Calu3 (cell line): Measurements from ENCODE around the gene SH3PXD2A. TPM values are rescaled to one million over a fixed set of nuclear protein-coding genes. Genes with fewer than 3 reads are reported as not detected.

Source experiments
- BruUV-seq: library from RNA; stranded (reverse); fragments of 400-500 nt; replicated peaks from 2 replicates; lab custom pipeline; 2021; lab: Mats Ljungman, UMichigan
- CTCF ChIA-PET: fragments of 300-600 bp; sonication (Branson Sonifier 250); formaldehyde crosslinking; loops from one replicate; lab custom pipeline; 2022; ENCODE audit warnings: antibody characterized with exemption; lab: Charles Lee
- DNase-seq: peaks from one replicate; pipeline ENCODE4 v3.0.0; 2022
- H3K27ac Mint-ChIP-seq: one replicate; pipeline ENCODE4 v1.8.0; 2022; ENCODE audit warnings: mixed read lengths; ENCODE audit not compliant: unreplicated experiment
- H3K27me3 Mint-ChIP-seq: one replicate; pipeline ENCODE4 v1.8.0; 2022; ENCODE audit warnings: mixed read lengths; ENCODE audit not compliant: unreplicated experiment
- H3K36me3 Mint-ChIP-seq: one replicate; pipeline ENCODE4 v1.8.0; 2022; ENCODE audit warnings: mild to moderate bottlenecking, moderate library complexity, mixed read lengths; ENCODE audit not compliant: insufficient read depth, unreplicated experiment
- H3K4me1 Mint-ChIP-seq: one replicate; pipeline ENCODE4 v1.8.0; 2022; ENCODE audit warnings: mild to moderate bottlenecking, low read depth, mixed read lengths; ENCODE audit not compliant: unreplicated experiment
- H3K4me3 Mint-ChIP-seq: one replicate; pipeline ENCODE4 v1.8.0; 2022; ENCODE audit warnings: mild to moderate bottlenecking, low read depth, moderate library complexity, mixed read lengths; ENCODE audit not compliant: unreplicated experiment
- H3K9me3 Mint-ChIP-seq: one replicate; pipeline ENCODE4 v1.8.0; 2022; ENCODE audit warnings: low read depth, mixed read lengths; ENCODE audit not compliant: unreplicated experiment
- CTCF ChIP-seq: fragments of 200-600 bp; IDR thresholded peaks from one replicate; pipeline ENCODE4 v1.8.0; 2022; ENCODE audit warnings: antibody characterized with exemption; ENCODE audit not compliant: unreplicated experiment
- intact Hi-C: fragments of 100-400 bp; cut with micrococcal nuclease; formaldehyde crosslinking; loops from one replicate; pipeline ENCODE4 v1.10.0; 2022; ENCODE audit not compliant: unreplicated experiment
- total RNA-seq: library from RNA; stranded (reverse); gene quantifications from 2 replicates; pipeline ENCODE4 v1.2.3, GENCODE V29; 2022

The SH3PXD2A gene
- total RNA-seq, 1 experiment from 2014 or later, result 7.5 TPM

GRCh38 chr10:103798511-103798910, 56.9 kb downstream of the SH3PXD2A start:
- Mint-ChIP-seq H3K36me3 (no peaks in the 10 kb centered on the region), H3K9me3 (no peaks in the 10 kb centered on the region), H3K4me1 (peaks cover 12% of the 10 kb centered on the region), H3K4me3 (no peak overlapping the region), H3K27me3 (no peaks in the 10 kb centered on the region), H3K27ac (no peak overlapping the region)
- no peak for TF ChIP-seq CTCF
- BruUV-seq, result no TSS peak
- CTCF ChIA-PET, result interaction anchor here (1.6 kb wide), 1 partner anchor 17 kb away, joined by 5 read pairs; no protein-coding TSS in a partner anchor
- intact Hi-C loops, result no loop called here
- no peak for DNase-seq

GRCh38 chr10:103797857-103798256, 57.5 kb downstream of the SH3PXD2A start:
- Mint-ChIP-seq H3K4me1 (peaks cover 12% of the 10 kb centered on the region), H3K36me3 (no peaks in the 10 kb centered on the region), H3K27ac (no peak overlapping the region), H3K27me3 (no peaks in the 10 kb centered on the region), H3K4me3 (no peak overlapping the region), H3K9me3 (no peaks in the 10 kb centered on the region)
- TF ChIP-seq CTCF, result no peak
- no TSS peak for BruUV-seq
- CTCF ChIA-PET, result interaction anchor here (1.6 kb wide), 1 partner anchor 17 kb away, joined by 5 read pairs; no protein-coding TSS in a partner anchor
- DNase-seq, result no peak
- intact Hi-C loops, result no loop called here

- CTCF ChIA-PET, result interaction anchor here (0.7 kb wide), 1 partner anchor 103 kb away, joined by 4 read pairs; no protein-coding TSS in a partner anchor
- Mint-ChIP-seq H3K36me3 (no peaks in the 10 kb centered on the region), H3K4me3 (no peak overlapping the region), H3K27ac (no peak overlapping the region), H3K4me1 (peaks cover 19% of the 10 kb centered on the region), H3K27me3 (no peaks in the 10 kb centered on the region), H3K9me3 (no peaks in the 10 kb centered on the region)
- intact Hi-C loops, result no loop called here
- DNase-seq, result no peak
- no peak for TF ChIP-seq CTCF
- no TSS peak for BruUV-seq
These were observed 59.6 kb downstream of the SH3PXD2A start for GRCh38 chr10:103795634-103796270.

- no peak overlapping the region for H3K27ac Mint-ChIP-seq
- no peaks in the 10 kb centered on the region for H3K36me3 Mint-ChIP-seq
- no peaks in the 10 kb centered on the region for H3K9me3 Mint-ChIP-seq
- H3K27me3 Mint-ChIP-seq, result no peaks in the 10 kb centered on the region
- CTCF ChIA-PET, result no interaction called here
- no peak overlapping the region for H3K4me3 Mint-ChIP-seq
- H3K4me1 Mint-ChIP-seq, result peaks cover 19% of the 10 kb centered on the region
- no TSS peak for BruUV-seq
- DNase-seq, result no peak
- TF ChIP-seq CTCF, result no peak
- intact Hi-C loops, result no loop called here
These were observed 60.4 kb downstream of the SH3PXD2A start for GRCh38 chr10:103794996-103795395.
